ENCODE measurements around the gene CHMP5.
"Not testable (repeated sequence)": the region's sequence is repeated elsewhere in the genome, so short reads cannot be mapped to it uniquely, and the experiment has no call there.

Gene CHMP5

GRCh38 chr9:33285502-33285901 lies 20.7 kb downstream of the CHMP5 start:
- no peak for DNase-seq

DNA sequence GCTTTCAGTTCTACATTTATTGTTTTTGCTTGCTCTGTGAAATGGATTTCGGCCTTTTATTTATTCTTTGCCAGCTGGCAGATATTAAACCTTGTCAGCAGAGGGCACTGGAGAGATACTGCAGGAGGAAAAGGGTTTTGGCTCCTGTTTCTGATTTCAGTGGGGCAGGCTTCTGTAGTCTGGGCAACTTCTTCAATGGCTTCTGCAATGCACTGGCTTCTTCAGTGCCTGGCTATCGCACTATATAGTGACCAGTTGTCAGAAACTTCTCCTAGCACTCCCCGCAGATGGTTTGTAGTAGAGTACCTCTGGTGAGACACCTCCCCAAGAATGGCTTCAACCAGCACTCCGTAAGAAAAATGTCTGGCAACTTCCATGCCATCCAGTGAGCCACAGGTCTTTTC lies 22.2 kb downstream of the CHMP5 start:
- DNase-seq = peak; percentile 57

DNA sequence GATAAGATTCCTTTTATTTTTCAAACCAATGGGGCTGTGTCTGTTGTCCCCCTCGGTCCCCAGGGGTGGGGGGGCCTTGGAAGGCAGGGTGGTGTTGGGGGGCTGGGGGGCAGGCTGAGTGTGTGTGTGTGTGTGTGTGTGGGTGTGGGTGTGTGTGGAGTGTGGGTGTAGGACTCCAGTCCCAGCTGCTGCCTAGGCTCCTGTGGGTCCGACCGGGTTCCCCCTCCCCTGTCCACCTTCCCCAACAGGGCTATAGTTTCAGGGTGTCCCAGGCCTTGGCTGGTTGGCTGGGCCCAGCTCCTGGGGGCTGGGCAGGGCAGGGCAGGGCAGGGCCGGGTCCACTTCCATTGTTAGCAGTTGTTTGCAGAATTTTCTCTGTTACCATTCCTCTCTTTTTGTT lies 23.4 kb downstream of the CHMP5 start:
- no peak for DNase-seq

GRCh38 chr9:33288828-33289483 lies 24.1 kb downstream of the CHMP5 start:
- DNase-seq = no peak

DNA sequence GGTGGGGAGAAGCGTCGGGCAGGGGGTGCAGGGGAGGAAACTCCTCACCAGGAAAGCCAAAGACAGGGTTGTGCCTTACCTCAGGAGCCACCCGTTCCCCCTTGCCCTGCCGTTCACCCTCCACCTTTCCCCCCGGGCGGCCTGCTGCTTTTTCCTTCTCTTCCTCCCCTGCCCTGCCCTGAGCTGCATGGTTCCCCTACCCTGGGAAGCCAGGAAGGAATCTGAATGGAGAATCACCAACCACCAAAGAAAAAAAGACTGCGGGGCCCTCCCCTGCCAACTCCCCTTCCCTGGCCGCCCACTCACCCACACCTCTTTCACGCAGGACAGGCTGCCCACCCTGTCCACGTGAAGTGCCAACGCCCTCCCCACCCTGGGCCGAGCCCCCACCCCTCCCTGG lies 24.6 kb downstream of the CHMP5 start:
- DNase-seq = no peak

DNA sequence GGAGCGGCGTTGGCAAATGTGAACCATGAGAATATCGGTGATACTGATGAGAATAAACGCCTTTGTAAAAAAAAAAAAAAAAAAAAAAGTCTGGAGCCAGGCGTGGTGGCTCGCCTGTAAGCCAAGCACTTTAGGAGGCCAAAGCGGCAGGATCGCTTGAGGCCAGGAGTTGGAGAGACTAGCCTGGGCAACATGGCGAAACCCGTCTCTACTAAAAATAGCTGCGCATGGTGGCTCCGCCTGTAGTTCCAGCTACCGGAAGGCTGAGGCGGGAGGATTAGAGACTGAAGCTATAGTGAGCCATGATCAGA lies 25.0 kb downstream of the CHMP5 start:
- DNase-seq = no peak

DNA sequence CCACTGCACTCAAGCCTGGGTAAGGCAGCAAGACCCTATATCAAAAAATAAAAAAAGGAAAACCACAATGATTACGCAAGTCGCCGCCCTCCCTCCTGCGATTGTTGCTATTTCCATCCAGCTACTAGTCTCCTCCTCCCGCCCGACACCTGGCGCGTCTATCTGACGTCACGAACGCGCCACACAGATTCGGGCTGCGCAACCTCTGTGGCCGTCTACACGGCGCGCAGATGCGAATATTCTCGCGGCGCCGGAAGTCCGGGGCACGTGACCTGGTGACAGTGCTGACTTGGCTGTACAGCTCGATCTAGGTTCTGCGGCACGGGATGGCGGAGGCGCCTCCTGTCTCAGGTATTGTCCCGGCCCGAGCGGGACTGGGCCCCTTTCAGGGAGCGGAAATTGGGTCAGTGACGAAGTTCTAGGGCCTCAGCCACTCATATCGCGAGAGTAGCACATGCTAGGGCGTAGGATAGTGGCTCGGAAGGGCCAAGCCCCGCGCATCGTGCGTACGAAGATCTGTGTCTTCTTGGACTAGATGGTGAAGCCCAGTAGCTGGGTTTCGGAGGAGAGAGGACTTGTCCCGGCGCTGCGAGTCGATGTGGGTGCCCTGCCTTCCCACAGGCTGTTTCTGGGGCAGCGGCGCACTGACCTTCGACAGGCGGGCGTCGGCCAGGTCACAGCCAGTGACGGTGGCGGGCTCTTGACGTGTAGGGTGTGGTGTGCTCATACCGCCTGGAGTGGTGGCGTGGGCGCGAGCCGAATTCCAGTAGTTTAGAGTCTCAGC lies 25.6 kb downstream of the CHMP5 start, which contains the start of gene NFX1:
Gene NFX1, plus strand, starts transcription at position 270 of the 784 bp plus-strand sequence. Its CDS starts 57 bp downstream, at position 327.
- peak; percentile 77 for DNase-seq

GRCh38 chr9:33291031-33291397 lies 26.2 kb downstream of the CHMP5 start:
- no peak for DNase-seq

- DNase-seq = no peak
Measured at GRCh38 chr9:33291901-33292300, 27.1 kb downstream of the CHMP5 start.

DNA sequence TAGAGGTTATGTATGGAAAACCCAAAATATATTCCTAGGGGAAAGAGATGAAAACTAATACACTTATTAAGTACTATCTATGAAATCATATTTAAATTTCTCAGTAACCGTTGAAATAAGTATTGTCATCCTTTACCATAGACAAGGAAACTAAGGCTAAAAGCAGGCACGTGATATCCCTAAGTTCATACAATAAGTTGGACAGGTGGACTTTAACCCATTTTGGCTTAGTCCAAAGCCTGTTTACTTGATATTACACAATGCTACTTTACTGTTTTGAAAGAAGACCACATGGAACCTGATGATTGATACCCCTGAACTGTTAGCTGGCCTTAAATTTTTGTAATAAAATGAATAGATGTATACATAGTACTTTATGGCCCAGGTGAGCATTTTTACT lies 28.9 kb downstream of the CHMP5 start:
- no peak for DNase-seq

GRCh38 chr9:33294670-33295432 lies 30.0 kb downstream of the CHMP5 start:
- no peak for DNase-seq

DNA sequence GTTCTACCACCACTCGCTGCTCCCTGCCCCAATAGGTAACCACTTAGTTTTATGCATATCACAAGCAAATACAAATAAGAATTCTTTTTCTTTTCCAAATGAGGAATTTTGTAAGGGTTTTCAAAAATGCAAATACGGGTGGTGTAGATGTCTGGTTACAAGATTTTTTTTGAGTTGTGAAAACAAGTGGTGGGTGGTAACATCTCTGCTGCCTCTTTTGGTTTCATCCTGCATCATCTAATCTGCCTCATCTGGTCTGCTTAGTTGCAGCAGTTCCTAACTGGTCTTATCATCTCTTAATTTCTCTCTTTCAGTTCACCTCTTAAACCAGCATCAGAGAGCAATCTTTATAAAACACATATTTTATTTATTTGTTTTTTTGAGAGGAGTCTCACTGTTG lies 30.7 kb downstream of the CHMP5 start:
- no peak for DNase-seq

DNA sequence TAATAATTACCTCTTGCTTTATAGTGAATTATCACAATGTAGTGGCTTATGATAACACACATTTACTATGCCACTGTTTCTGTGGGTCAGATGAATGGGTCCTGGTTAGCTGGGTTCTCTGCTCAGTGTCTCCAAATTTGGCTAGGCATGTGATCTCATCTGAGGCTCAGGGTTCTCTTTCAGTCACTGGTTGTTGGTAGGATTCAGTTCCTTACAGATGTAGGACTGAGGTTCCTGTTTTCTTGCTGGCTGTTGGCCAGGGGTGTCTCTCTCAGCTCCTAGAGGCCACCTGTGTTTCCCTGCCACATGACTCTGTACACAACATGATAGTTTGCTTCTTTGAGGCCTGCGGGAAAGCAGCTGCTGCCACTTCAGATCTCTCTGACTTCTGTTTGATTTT lies 32.6 kb downstream of the CHMP5 start:
- peak; percentile 61 for DNase-seq

GRCh38 chr9:33300546-33300945 lies 35.7 kb downstream of the CHMP5 start:
- DNase-seq = no peak

- no peak for DNase-seq
Measured at GRCh38 chr9:33304362-33304761, 39.5 kb downstream of the CHMP5 start.

GRCh38 chr9:33306037-33306436 lies 41.2 kb downstream of the CHMP5 start:
- no peak for DNase-seq

GRCh38 chr9:33307067-33307466 lies 42.2 kb downstream of the CHMP5 start:
- no peak for DNase-seq

DNA sequence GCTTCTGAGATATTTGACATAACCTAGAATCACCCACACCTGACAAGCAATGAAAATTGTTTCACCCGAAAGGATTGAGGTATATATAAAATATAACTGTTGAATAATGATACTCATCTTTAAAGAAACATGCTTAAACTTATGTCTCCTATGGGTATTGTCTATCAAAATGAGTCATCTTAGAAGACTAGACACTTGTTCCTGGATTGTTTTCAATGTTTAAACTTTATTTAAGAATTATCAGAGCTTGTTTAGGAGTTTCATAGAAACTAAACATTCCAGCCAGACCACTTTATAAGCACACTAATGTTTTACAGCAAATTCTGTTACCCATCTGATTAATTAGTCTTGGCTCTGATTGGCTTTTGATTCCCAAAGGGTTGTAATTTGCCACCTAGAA lies 45.1 kb downstream of the CHMP5 start:
- DNase-seq = no peak

GRCh38 chr9:33310748-33311147 lies 45.9 kb downstream of the CHMP5 start:
- no peak for DNase-seq

DNA sequence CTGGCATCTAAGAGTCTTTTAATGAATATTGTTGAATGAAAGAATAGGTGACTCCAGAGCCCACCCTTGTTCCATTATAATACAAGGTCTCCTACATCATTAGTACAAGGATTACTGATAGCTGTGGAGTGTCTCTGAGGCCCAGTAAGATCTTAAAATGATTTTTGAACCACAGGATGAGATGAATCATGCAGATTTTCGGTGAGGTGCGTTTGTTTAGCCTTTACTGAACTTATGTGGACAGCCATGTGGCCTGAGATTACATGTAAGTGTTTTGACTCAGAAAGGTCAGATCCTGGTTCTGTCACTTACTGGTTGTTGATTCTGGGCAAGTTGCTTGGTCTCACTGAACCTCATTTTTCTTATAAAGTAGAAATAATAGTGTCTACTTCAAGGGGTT lies 47.1 kb downstream of the CHMP5 start:
- no peak for DNase-seq

DNA sequence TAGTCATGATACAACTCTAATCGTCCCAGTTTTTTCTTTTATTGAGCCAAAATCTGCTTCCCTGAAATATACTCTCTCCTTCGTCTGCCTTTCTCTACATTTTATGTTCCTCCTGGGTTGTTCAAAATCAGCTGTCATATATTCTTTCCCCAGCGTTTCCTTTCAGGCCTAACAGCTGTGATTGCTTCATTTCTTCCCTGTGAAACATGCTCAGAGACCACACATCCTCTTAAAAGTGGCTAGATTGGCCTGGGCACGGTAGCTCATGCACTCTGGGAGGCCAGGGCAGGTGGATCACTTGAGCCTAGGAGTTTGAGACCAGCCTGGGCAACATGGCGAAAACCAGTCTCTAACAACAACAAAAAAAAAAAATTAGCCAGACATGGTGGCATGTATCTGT lies 50.5 kb downstream of the CHMP5 start:
- no peak for DNase-seq

GRCh38 chr9:33317136-33317535 lies 52.3 kb downstream of the CHMP5 start:
- DNase-seq = not testable (repeated sequence)

DNA sequence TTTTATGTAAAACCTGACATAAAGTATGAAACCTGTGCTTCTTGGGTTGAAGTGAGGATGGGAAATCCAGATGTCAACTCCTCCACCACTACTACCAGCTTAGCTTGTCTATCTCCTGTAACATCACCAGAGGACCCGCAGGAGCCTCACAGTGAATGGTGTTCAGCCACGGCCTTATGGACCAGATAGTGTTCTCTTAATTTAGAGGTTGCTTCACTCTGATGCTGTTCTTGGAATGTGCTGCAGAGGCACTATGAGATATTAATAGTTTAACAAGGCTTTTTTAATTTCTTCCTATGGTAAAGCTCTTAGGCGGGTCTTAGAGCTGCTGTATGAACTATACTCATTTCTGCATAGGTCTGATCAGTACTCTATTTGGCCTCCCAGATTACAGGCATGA lies 53.4 kb downstream of the CHMP5 start:
- no peak for DNase-seq

DNA sequence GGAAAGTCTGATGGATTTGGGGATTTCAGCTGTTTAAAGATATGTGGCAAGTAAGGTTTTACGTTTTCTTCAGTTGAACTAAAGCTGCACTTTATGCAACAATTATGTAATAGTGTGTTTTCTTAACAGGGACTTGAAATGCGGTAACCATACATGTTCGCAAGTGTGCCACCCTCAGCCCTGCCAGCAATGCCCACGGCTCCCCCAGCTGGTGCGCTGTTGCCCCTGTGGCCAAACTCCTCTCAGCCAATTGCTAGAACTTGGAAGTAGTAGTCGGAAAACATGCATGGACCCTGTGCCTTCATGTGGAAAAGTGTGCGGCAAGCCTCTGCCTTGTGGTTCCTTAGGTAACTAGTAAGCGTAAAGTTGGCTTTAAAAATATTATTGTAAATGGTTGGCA lies 53.9 kb downstream of the CHMP5 start:
- no peak for DNase-seq

All from NCI-H510A treated with DMSO at 0.1 percent for 48 hours (cell line).